Ecto neural progenitor cell (in vitro differentiated cells): Measurements from ENCODE around the gene ROR2.

Experiments
- DNase-seq: peaks from one replicate; pipeline ENCODE4 v3.0.0-alpha.2; 2018; ENCODE audit warnings: low spot score

Gene ROR2

GRCh38 chr9:91948597-91949391 lies 1.2 kb downstream of the ROR2 start:
- DNase-seq = peak; percentile 86

- DNase-seq = peak; percentile 57
Observed at GRCh38 chr9:91948101-91948596, 1.9 kb downstream of the ROR2 start.

GRCh38 chr9:91946653-91947488 lies 3.2 kb downstream of the ROR2 start:
- peak; percentile 38 for DNase-seq

- no peak for DNase-seq
Observed at GRCh38 chr9:91946196-91946595, 3.8 kb downstream of the ROR2 start.

- DNase-seq = peak; percentile 29
Observed at GRCh38 chr9:91945277-91946085, 4.5 kb downstream of the ROR2 start.

- peak; percentile 26 for DNase-seq
Observed at GRCh38 chr9:91944711-91945110, 5.3 kb downstream of the ROR2 start.

- peak; percentile 3 for DNase-seq
Observed at GRCh38 chr9:91943478-91944470, 6.3 kb downstream of the ROR2 start.

GRCh38 chr9:91942201-91942600 lies 7.8 kb downstream of the ROR2 start:
- DNase-seq = no peak

GRCh38 chr9:91939978-91940377 lies 10.1 kb downstream of the ROR2 start:
- no peak for DNase-seq

GRCh38 chr9:91937727-91938126 lies 12.3 kb downstream of the ROR2 start:
- DNase-seq = no peak

- no peak for DNase-seq
Observed at GRCh38 chr9:91937056-91937455, 13.0 kb downstream of the ROR2 start.

GRCh38 chr9:91935805-91936514 lies 14.1 kb downstream of the ROR2 start:
- DNase-seq = no peak

- peak; percentile 46 for DNase-seq
Observed at GRCh38 chr9:91935066-91935749, 14.8 kb downstream of the ROR2 start.

- DNase-seq = no peak
Observed at GRCh38 chr9:91934654-91935053, 15.4 kb downstream of the ROR2 start.

GRCh38 chr9:91933556-91934352 lies 16.3 kb downstream of the ROR2 start:
- DNase-seq = peak; percentile 23

GRCh38 chr9:91930475-91930874 lies 19.6 kb downstream of the ROR2 start:
- peak; percentile 24 for DNase-seq

GRCh38 chr9:91929331-91929730 lies 20.7 kb downstream of the ROR2 start:
- peak; percentile 26 for DNase-seq

- peak; percentile 26 for DNase-seq
Observed at GRCh38 chr9:91927922-91928510, 22.0 kb downstream of the ROR2 start.
